ENCODE data around the gene EME2.
"Not testable (repeated sequence)": the region's sequence is repeated elsewhere in the genome, so short reads cannot be mapped to it uniquely, and the experiment has no call there.

Gene EME2

GRCh38 chr16:1792836-1793577 is 20.4 kb downstream of the EME2 start:
- DNase-seq: no peak

- DNase-seq: no peak
Observed at GRCh38 chr16:1793578-1794220, 21.1 kb downstream of the EME2 start, which contains the start of gene IGFALS. IGFALS (minus strand) TSS chr16:1793705; CDS start chr16:1793652, 53 bp downstream.

GRCh38 chr16:1794221-1794871 is 21.7 kb downstream of the EME2 start:
- no peak for DNase-seq

- DNase-seq: no peak
Observed at GRCh38 chr16:1794908-1795666, 22.5 kb downstream of the EME2 start.

GRCh38 chr16:1799263-1799662 is 26.7 kb downstream of the EME2 start:
- DNase-seq: not testable (repeated sequence)

- no peak for DNase-seq
Observed at GRCh38 chr16:1800701-1801100, 28.1 kb downstream of the EME2 start.

GRCh38 chr16:1807626-1808025 is 35.0 kb downstream of the EME2 start:
- no peak for DNase-seq

- no peak for DNase-seq
Observed at GRCh38 chr16:1808691-1809090, 36.1 kb downstream of the EME2 start.

- no peak for DNase-seq
Observed at GRCh38 chr16:1809281-1809801, 36.7 kb downstream of the EME2 start.

- DNase-seq: no peak
Observed at GRCh38 chr16:1810106-1810505, 37.5 kb downstream of the EME2 start.

GRCh38 chr16:1810536-1810935 is 37.9 kb downstream of the EME2 start:
- no peak for DNase-seq

GRCh38 chr16:1812732-1813163 is 40.1 kb downstream of the EME2 start:
- peak; percentile 80 for DNase-seq

GRCh38 chr16:1815461-1815860 is 42.9 kb downstream of the EME2 start:
- no peak for DNase-seq

GRCh38 chr16:1816396-1817275 is 44.0 kb downstream of the EME2 start:
- no peak for DNase-seq

- DNase-seq: no peak
Observed at GRCh38 chr16:1817276-1817589, 44.6 kb downstream of the EME2 start.

GRCh38 chr16:1817716-1818115 is 45.1 kb downstream of the EME2 start:
- no peak for DNase-seq

- no peak for DNase-seq
Observed at GRCh38 chr16:1818204-1818872, 45.7 kb downstream of the EME2 start.

- no peak for DNase-seq
Observed at GRCh38 chr16:1818873-1819525, 46.4 kb downstream of the EME2 start.

GRCh38 chr16:1819611-1820010 is 47.0 kb downstream of the EME2 start:
- DNase-seq: no peak

GRCh38 chr16:1820096-1820945 is 47.7 kb downstream of the EME2 start:
- DNase-seq: no peak
